T-cell (primary cell): Measurements from ENCODE around the gene PRR23E. TPM values are rescaled to one million over a fixed set of nuclear protein-coding genes. Genes with fewer than 3 reads are reported as not detected.

ENCODE experiments used
- ATAC-seq, 4 experiments: fragments of 200-7000 bp in 3 of 4; fragments of 150-1000 bp in 1 of 4; cut with Tn5 transposase; replicated peaks in 1 of 4; 1 replicate in 3 of 4; 2 replicates in 1 of 4; pipeline ENCODE4 v1.10.0; 2021; ENCODE audit warnings: moderate library complexity in 3 of 4, mild to moderate bottlenecking in 2 of 4, moderate number of reproducible peaks in 1 of 4
- CTCF ChIA-PET, 2 donors: fragments of 300-600 bp; sonication (Branson Sonifier 250); formaldehyde crosslinking; loops; one replicate each; lab custom pipeline; 2022; ENCODE audit warnings: antibody characterized with exemption in 2 of 2; lab: Charles Lee
- POLR2A ChIA-PET, 2 donors: fragments of 300-600 bp; sonication (Branson Sonifier 250); formaldehyde crosslinking; loops; one replicate each; lab custom pipeline; 2022; ENCODE audit warnings: antibody characterized with exemption in 2 of 2; lab: Charles Lee
- DNase-seq, 35 experiments: peaks; one replicate each; pipeline versions ENCODE4 v3.0.0 to v3.0.0-alpha.2; 2013 to 2023
- H3K27ac ChIP-seq: one replicate; pipeline ENCODE4 v1.5.1; 2013; ENCODE audit warnings: low read length
- H3K27me3 ChIP-seq, 2 experiments: replicated peaks in 1 of 2; 1 replicate in 1 of 2; 2 replicates in 1 of 2; pipeline versions ENCODE4 v1.6.1 to v1.7.0; 2013; ENCODE audit warnings: low read length in 1 of 2, mixed read lengths in 1 of 2; ENCODE audit not compliant: control insufficient read depth in 2 of 2, insufficient read depth in 2 of 2; ENCODE audit errors: extremely low read depth in 1 of 2
- H3K36me3 ChIP-seq, 2 donors: 1 replicate in 1 of 2; 2 replicates in 1 of 2; pipeline versions ENCODE4 v1.6.1 to v1.7.0; 2013; ENCODE audit warnings: low read length in 1 of 2; ENCODE audit not compliant: control insufficient read depth in 2 of 2, insufficient read depth in 1 of 2; ENCODE audit errors: extremely low read depth in 1 of 2
- H3K4me1 ChIP-seq, 2 experiments: 1 replicate in 1 of 2; 2 replicates in 1 of 2; pipeline versions ENCODE4 v1.6.1 to v1.7.0; 2013; ENCODE audit warnings: low read length in 2 of 2, mixed read lengths in 1 of 2; ENCODE audit not compliant: insufficient read depth in 2 of 2, control insufficient read depth in 1 of 2; ENCODE audit errors: extremely low read depth in 1 of 2
- H3K4me3 ChIP-seq, 2 donors: 1 replicate in 1 of 2; 2 replicates in 1 of 2; pipeline versions ENCODE4 v1.5.1 to v1.7.0; 2013; ENCODE audit warnings: mild to moderate bottlenecking in 2 of 2, low read length in 1 of 2, moderate library complexity in 1 of 2; ENCODE audit not compliant: control insufficient read depth in 1 of 2; ENCODE audit errors: extremely low read depth in 1 of 2
- H3K9me3 ChIP-seq: 2 replicates; pipeline ENCODE4 v1.7.0; 2013
- H3K27ac Mint-ChIP-seq, 2 donors: one replicate each; pipeline ENCODE4 v1.8.0; 2020 to 2021; ENCODE audit warnings: mild to moderate bottlenecking in 2 of 2, mixed read lengths in 2 of 2
- H3K27me3 Mint-ChIP-seq, 2 donors: one replicate each; pipeline ENCODE4 v1.8.0; 2021 to 2022; ENCODE audit warnings: mixed read lengths in 2 of 2
- H3K36me3 Mint-ChIP-seq: one replicate; pipeline ENCODE4 v1.8.0; 2021; ENCODE audit warnings: mixed read lengths
- H3K4me1 Mint-ChIP-seq, 3 donors: one replicate each; pipeline ENCODE4 v1.8.0; 2020 to 2022; ENCODE audit warnings: mixed read lengths in 3 of 3, mild to moderate bottlenecking in 1 of 3
- H3K4me3 Mint-ChIP-seq, 3 donors: one replicate each; pipeline ENCODE4 v1.8.0; 2020 to 2022; ENCODE audit warnings: mild to moderate bottlenecking in 3 of 3, mixed read lengths in 3 of 3, moderate library complexity in 3 of 3
- H3K9me3 Mint-ChIP-seq, 3 donors: one replicate each; pipeline ENCODE4 v1.8.0; 2020 to 2022; ENCODE audit warnings: mixed read lengths in 3 of 3
- WGBS: methylation state at CpG from one replicate; pipeline ENCODE4 v1.1.5; 2013; ENCODE audit warnings: missing lambda C conversion rate; ENCODE audit not compliant: insufficient coverage; 5-methylcytosine and 5-hydroxymethylcytosine counted together
- total RNA-seq, 35 experiments: library from RNA in 6 of 35; stranded (reverse) in 6 of 35; fragments of 120-200 nt in 1 of 35; gene quantifications; one replicate each; pipeline versions ENCODE4 v1.2.1 to v1.2.4 and lab custom pipeline; 2013 to 2026

The PRR23E gene
- total RNA-seq, 5 donors from 2014 or later (not counting 1 experiment from before 2014, with no cell fraction given), result not detected

DNA sequence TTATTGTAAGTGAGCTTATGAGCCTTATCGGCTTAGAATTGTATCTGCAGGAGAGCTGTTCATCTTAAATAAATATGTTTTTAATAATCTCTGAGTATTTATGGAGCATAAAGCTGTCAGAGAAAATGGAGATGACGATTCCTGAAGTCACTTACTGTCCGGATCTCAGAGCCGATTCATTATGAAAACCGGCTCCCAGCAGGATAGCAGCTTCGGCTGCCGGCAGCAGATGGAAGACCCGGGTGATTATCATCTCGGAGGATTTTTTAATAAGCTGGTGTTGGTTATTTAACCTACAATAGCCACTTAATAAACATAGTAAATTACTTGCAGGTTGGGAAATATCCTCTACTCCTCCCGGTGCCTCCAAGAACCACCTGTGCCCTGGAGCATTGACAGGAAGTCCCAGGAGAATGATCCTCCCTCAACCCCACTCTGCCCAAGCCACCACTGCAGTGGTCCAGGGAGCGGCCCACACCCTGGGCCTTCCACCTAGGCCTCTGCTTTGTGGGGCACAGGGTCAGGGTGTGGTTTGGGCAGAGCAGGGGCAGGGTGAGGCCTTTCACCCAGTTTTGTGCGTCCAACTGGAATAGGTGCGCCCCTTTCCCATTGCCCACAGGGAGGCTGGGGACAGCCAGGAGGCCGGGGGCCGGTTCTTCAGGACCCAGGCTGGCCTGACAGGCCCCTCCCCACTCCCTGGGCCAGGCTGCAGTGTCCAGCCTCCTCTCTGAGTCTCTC is 42.2 kb upstream of the PRR23E start:
- Histone ChIP-seq H3K36me3 (no peaks in the 10 kb centered on the region), H3K4me3 (no peak overlapping the region), H3K4me1 (no peaks in the 10 kb centered on the region), H3K27me3 (peaks cover 0 to 22% of the 10 kb centered on the region in 2 experiments), H3K27ac (no peak overlapping the region), H3K9me3 (no peaks in the 10 kb centered on the region)
- POLR2A ChIA-PET, result no interaction called here
- no peaks in the 10 kb centered on the region for H3K4me1 Mint-ChIP-seq
- no peak overlapping the region for H3K4me3 Mint-ChIP-seq
- peaks cover 11 to 13% of the 10 kb centered on the region in 2 donors for H3K27me3 Mint-ChIP-seq
- CTCF ChIA-PET, result no interaction called here
- no peaks in the 10 kb centered on the region for H3K36me3 Mint-ChIP-seq
- no peak overlapping the region for H3K27ac Mint-ChIP-seq
- ATAC-seq (no peak), DNase-seq (no peak)
- no peaks in the 10 kb centered on the region for H3K9me3 Mint-ChIP-seq
- WGBS, result 74% methylated on average over 4 of the region's 15 CpGs

DNA sequence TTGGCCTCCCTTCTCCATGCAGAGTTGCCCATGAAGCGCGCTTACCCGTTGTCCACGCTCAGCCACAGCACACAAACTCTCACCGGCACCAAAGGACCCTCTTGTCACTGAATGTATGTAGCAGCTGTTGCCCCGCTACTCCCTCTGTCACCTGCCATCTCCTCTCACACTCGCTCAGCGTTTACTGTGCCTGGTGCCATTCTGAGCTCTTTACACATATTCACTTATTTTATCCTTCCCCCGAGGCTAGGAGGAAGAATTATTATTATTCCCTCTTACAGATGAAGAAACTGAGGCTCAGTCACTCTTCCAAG is 41.7 kb upstream of the PRR23E start:
- CTCF ChIA-PET, result no interaction called here
- no peaks in the 10 kb centered on the region for H3K9me3 Mint-ChIP-seq

DNA sequence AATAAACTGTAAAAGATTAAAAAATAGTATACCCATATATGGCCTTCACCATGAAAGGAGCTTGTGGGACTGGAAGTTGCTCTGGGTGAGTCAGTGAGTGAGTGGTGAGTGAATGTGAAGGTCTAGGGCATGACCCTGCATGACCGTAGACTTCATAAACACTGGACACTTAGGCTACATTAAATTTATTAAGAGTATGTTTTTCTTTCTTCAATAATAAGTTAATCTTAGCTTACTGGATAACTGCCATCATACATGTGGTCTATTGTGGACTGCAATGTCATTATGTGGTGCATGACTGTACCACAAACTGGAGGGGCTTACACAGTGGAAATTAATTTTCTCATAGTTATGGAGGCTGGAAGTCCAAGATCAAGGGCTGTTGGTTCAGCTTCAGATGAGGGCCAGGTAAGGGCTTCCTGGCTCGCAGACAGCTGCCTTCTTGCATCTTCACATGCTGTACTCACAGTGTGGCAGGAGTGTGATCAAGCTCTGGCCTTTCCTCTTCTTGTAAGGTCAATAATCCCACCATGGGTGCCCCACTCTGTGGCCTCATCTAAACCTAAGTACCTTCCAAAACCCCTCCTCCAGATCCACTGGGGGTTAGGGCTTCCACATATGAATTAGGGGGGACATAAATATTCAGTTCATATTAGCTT is 40.8 kb upstream of the PRR23E start:
- ChIA-PET CTCF (no interaction called here), POLR2A (no interaction called here)
- Mint-ChIP-seq H3K4me1 (no peaks in the 10 kb centered on the region), H3K36me3 (no peaks in the 10 kb centered on the region), H3K27ac (no peak overlapping the region), H3K27me3 (peaks cover 11 to 13% of the 10 kb centered on the region in 2 donors), H3K9me3 (no peaks in the 10 kb centered on the region), H3K4me3 (no peak overlapping the region)
- Histone ChIP-seq H3K36me3 (no peaks in the 10 kb centered on the region), H3K4me1 (no peaks in the 10 kb centered on the region), H3K27me3 (peaks cover 0 to 22% of the 10 kb centered on the region in 2 experiments), H3K27ac (no peak overlapping the region), H3K9me3 (no peaks in the 10 kb centered on the region), H3K4me3 (no peak overlapping the region)
- WGBS, result 40% methylated on average over 1 of the region's 2 CpGs
- DNase-seq (no peak), ATAC-seq (no peak)

More for the DNA sequence above, 41.7 kb upstream of the PRR23E start:
- DNase-seq (no peak), ATAC-seq (no peak)
- Mint-ChIP-seq H3K4me1 (no peaks in the 10 kb centered on the region), H3K27me3 (peaks cover 11 to 13% of the 10 kb centered on the region in 2 donors), H3K27ac (no peak overlapping the region), H3K4me3 (no peak overlapping the region), H3K36me3 (no peaks in the 10 kb centered on the region)
- Histone ChIP-seq H3K4me1 (no peaks in the 10 kb centered on the region), H3K36me3 (no peaks in the 10 kb centered on the region), H3K27me3 (peaks cover 0 to 22% of the 10 kb centered on the region in 2 experiments), H3K27ac (no peak overlapping the region), H3K9me3 (no peaks in the 10 kb centered on the region), H3K4me3 (no peak overlapping the region)
- WGBS, result 91% methylated on average over 6 of the region's 9 CpGs
- POLR2A ChIA-PET, result no interaction called here

DNA sequence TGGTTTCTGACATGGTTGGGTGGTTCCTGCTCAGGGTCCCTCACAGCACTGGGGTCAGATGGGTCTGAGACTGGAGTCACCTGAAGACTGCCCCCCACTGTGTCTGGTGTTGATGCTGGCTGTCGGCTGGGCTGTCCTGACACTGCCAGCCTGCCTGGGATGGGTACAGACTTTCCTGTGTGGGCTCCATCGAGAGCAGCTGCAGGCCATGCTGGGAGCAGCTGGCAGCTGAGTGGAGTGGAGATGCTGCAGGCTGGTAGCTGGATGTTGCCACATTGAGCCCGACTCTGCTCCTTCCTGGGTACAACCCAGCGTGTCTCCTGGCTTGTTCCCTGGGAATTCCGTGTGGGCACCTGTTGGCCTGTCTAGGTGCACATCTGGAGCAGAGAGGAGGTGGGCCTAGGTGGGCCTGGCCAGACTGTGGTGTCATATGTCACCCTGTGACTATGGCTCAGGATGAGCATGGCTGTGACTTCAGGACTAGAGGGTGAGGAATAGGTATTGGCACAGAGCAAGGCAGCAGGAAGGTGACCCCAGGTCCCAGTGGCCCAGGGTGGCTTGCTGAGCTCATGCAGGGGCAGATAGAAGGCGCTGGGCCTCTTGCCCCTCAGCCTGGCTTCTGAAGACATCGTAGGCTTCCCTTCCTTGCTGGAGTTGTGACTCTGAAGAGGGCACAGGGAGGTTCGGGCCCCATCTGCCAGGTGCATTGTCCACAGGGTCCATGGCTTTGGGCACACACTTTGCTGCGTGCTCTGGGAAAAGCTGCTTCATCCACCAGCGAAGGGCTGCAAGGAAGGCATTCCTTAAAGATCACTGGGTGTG is 40.0 kb upstream of the PRR23E start:
- ChIA-PET CTCF (no interaction called here), POLR2A (no interaction called here)
- Histone ChIP-seq H3K4me3 (no peak overlapping the region), H3K27ac (no peak overlapping the region), H3K27me3 (peaks cover 0 to 26% of the 10 kb centered on the region in 2 experiments), H3K9me3 (no peaks in the 10 kb centered on the region), H3K36me3 (no peaks in the 10 kb centered on the region), H3K4me1 (no peaks in the 10 kb centered on the region)
- DNase-seq (no peak), ATAC-seq (no peak)
- H3K4me1 Mint-ChIP-seq, result no peaks in the 10 kb centered on the region
- H3K36me3 Mint-ChIP-seq, result no peaks in the 10 kb centered on the region
- no peaks in the 10 kb centered on the region for H3K9me3 Mint-ChIP-seq
- H3K27me3 Mint-ChIP-seq, result peaks cover 9 to 13% of the 10 kb centered on the region in 2 donors
- WGBS, result 72% methylated on average over 10 of the region's 10 CpGs
- no peak overlapping the region for H3K4me3 Mint-ChIP-seq
- H3K27ac Mint-ChIP-seq, result no peak overlapping the region

DNA sequence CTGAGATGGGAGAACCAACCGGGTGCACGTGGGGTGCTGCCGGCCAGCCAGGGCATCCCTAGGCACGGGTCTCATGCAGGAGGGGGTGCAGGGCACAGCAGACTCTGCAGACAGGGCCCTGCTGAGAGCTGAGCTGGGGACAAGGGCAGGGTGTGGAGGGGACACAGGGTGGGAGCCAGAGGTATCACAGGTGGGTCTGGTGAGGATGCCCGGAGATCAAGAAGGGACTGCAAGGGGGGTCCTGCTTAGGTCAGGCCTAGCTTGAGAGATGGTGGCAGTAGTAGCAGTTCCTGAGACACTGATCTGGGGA is 39.5 kb upstream of the PRR23E start:
- DNase-seq (no peak), ATAC-seq (no peak)
- POLR2A ChIA-PET, result no interaction called here
- no peaks in the 10 kb centered on the region for H3K36me3 ChIP-seq
- H3K27me3 ChIP-seq, result peaks cover 0 to 29% of the 10 kb centered on the region in 2 experiments
- H3K4me1 ChIP-seq, result no peaks in the 10 kb centered on the region
- H3K9me3 ChIP-seq, result no peaks in the 10 kb centered on the region
- Mint-ChIP-seq H3K27ac (no peak overlapping the region), H3K27me3 (peaks cover 4 to 12% of the 10 kb centered on the region in 2 donors), H3K4me1 (no peaks in the 10 kb centered on the region), H3K4me3 (no peak overlapping the region), H3K9me3 (no peaks in the 10 kb centered on the region), H3K36me3 (no peaks in the 10 kb centered on the region)
- WGBS, result 79% methylated on average over 5 of the region's 5 CpGs
- H3K27ac ChIP-seq, result no peak overlapping the region
- CTCF ChIA-PET, result no interaction called here
- H3K4me3 ChIP-seq, result no peak overlapping the region

DNA sequence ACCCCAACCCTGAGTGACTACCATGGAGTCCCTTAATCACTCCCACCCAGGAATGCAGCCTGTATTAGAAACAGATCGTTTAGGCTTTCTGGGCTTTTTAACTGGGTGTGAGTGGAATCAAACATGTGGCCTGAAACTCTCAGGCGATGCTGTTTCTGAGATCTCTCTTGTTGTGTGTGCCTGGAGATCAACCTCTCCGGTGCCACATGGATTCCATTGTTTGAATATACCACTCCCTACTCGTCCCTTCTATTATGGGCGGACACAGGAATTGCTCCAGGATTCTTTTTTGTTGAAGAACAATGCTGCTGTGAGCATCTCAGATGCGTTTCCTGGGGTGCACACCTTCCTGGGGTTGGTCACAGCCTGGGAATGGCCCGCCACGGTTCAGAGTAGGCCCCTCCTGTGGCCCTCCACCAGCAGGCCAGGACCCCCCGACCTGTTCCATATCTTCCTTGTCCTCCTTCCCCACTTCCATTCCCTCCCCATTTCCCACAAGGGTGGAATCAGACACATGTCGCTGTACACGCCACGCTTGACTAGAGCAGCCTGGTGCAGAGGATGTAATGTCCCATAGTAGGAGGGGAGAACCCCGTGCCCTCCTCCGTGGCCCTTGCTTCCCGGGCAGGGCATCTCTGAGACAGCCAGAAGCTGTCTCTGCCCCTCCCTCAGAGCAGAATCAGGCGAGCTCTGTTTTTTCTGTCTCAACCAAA is 36.4 kb upstream of the PRR23E start:
- DNase-seq (no peak), ATAC-seq (no peak)
- Histone ChIP-seq H3K27ac (no peak overlapping the region), H3K4me3 (no peak overlapping the region), H3K4me1 (no peaks in the 10 kb centered on the region), H3K9me3 (no peaks in the 10 kb centered on the region), H3K27me3 (peaks cover 0 to 42% of the 10 kb centered on the region in 2 experiments), H3K36me3 (no peaks in the 10 kb centered on the region)
- Mint-ChIP-seq H3K4me3 (no peak overlapping the region), H3K9me3 (no peaks in the 10 kb centered on the region), H3K4me1 (no peaks in the 10 kb centered on the region), H3K36me3 (no peaks in the 10 kb centered on the region), H3K27ac (no peak overlapping the region), H3K27me3 (peaks cover 0 to 6% of the 10 kb centered on the region in 2 donors)
- ChIA-PET CTCF (no interaction called here), POLR2A (no interaction called here)
- WGBS, result 75% methylated on average over 11 of the region's 16 CpGs
